Astrocyte of the hippocampus (primary cell): Measurements from ENCODE around the gene UBE2G1.
"Not testable (repeated sequence)": the region's sequence is repeated elsewhere in the genome, so short reads cannot be mapped to it uniquely, and the experiment has no call there.

Source experiments
- DNase-seq: peaks from one replicate; pipeline ENCODE4 v3.0.0; 2011; ENCODE audit warnings: low read depth, low spot score

Gene UBE2G1

GRCh38 chr17:4304417-4305027, 62.0 kb downstream of the UBE2G1 start:
- peak; percentile 62 for DNase-seq

- DNase-seq = no peak
These were observed 65.4 kb downstream of the UBE2G1 start for GRCh38 chr17:4301066-4301465.

GRCh38 chr17:4297351-4297750, 69.1 kb downstream of the UBE2G1 start:
- no peak for DNase-seq

GRCh38 chr17:4295686-4296085, 70.8 kb downstream of the UBE2G1 start:
- no peak for DNase-seq

- DNase-seq = no peak
These were observed 72.9 kb downstream of the UBE2G1 start for GRCh38 chr17:4293572-4293971.

- no peak for DNase-seq
These were observed 78.8 kb downstream of the UBE2G1 start for GRCh38 chr17:4287710-4288109.

GRCh38 chr17:4276514-4276913, 90.0 kb downstream of the UBE2G1 start:
- no peak for DNase-seq

GRCh38 chr17:4272972-4273368, 93.5 kb downstream of the UBE2G1 start:
- DNase-seq = no peak

- DNase-seq = no peak
These were observed 94.1 kb downstream of the UBE2G1 start for GRCh38 chr17:4272213-4272971.

GRCh38 chr17:4270736-4271135, 95.7 kb downstream of the UBE2G1 start:
- DNase-seq = no peak

- no peak for DNase-seq
These were observed 96.6 kb downstream of the UBE2G1 start for GRCh38 chr17:4269915-4270314.

- DNase-seq = no peak
These were observed 99.1 kb downstream of the UBE2G1 start for GRCh38 chr17:4267402-4267801.

GRCh38 chr17:4266550-4266949, 99.9 kb downstream of the UBE2G1 start:
- DNase-seq = no peak

- DNase-seq = peak; percentile 99
These were observed 102.9 kb downstream of the UBE2G1 start, which contains the start of gene ANKFY1 for GRCh38 chr17:4263282-4264215. ANKFY1 (minus strand) TSS chr17:4263979; CDS start chr17:4263941, 38 bp downstream.

- DNase-seq = no peak
These were observed 103.8 kb downstream of the UBE2G1 start for GRCh38 chr17:4262703-4263102.

- DNase-seq = no peak
These were observed 105.0 kb downstream of the UBE2G1 start for GRCh38 chr17:4261452-4261851.

GRCh38 chr17:4258867-4259266, 107.6 kb downstream of the UBE2G1 start:
- DNase-seq = no peak

- DNase-seq = no peak
These were observed 109.5 kb downstream of the UBE2G1 start for GRCh38 chr17:4256952-4257351.

- not testable (repeated sequence) for DNase-seq
These were observed 111.2 kb downstream of the UBE2G1 start for GRCh38 chr17:4255271-4255670.

- DNase-seq = no peak
These were observed 115.6 kb downstream of the UBE2G1 start for GRCh38 chr17:4250887-4251286.

- DNase-seq = peak; percentile 46
These were observed 116.9 kb downstream of the UBE2G1 start for GRCh38 chr17:4249452-4250029.
